C1 segment of cervical spinal cord (tissue), 14 donors: ENCODE results near the gene SDHC.
A peak's percentile ranks its signal among the peaks of the same experiment; 100 is the strongest.
"Not testable (repeated sequence)": the region's sequence is repeated elsewhere in the genome, so short reads cannot be mapped to it uniquely, and the experiment has no call there.

ENCODE experiments used
- DNase-seq, 14 donors: peaks; one replicate each; lab custom pipeline; 2025; lab: John Stamatoyannopoulos, UW

Gene SDHC

GRCh38 chr1:161382214-161383019 is 68.2 kb downstream of the SDHC start:
- peak in 1 of 14 donors; percentile 30 for DNase-seq

GRCh38 chr1:161388639-161389038 is 74.5 kb downstream of the SDHC start:
- DNase-seq: no peak

DNA sequence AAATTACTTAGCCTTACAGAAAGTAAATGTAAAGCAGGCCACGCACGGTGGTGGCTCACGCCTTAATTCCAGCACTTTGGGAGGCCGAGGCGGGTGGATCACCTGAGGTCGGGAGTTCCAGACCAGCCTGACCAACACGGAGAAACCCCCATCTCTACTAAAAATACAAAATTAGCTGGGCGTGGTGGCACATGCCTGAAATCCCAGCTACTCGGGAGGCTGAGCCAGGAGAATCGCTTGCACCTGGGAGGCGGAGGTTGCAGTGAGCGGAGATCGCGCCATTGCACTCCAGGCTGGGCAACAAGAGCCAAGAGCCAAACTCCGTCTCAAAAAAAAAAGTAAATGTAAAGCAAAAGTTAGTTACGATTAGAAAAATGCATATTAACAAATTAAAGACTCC is 75.0 kb downstream of the SDHC start:
- not testable (repeated sequence) for DNase-seq

GRCh38 chr1:161389691-161390558 is 75.7 kb downstream of the SDHC start:
- peak; percentile 72 to 99 (median 96) for DNase-seq

GRCh38 chr1:161390559-161390858 is 76.3 kb downstream of the SDHC start:
- no peak for DNase-seq

DNA sequence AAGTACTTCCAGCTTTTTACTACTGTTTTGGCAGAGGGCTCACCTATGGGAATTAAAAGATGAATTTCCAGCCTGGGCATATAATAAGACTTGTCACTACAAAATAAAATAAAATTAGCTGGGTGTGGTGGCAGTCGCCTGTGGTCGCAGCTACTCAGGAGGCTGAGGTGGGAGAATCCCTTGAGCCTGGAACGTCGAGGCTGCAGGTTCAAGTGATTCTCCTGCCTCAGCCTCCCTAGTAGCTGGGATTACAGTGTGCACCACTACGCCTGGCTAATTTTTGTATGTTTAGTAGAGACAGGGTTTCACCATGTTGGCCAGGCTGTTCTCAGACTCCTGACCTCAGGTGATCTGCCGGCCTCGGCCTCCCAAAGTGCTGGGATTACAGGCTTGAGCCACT is 77.0 kb downstream of the SDHC start:
- not testable (repeated sequence) for DNase-seq

DNA sequence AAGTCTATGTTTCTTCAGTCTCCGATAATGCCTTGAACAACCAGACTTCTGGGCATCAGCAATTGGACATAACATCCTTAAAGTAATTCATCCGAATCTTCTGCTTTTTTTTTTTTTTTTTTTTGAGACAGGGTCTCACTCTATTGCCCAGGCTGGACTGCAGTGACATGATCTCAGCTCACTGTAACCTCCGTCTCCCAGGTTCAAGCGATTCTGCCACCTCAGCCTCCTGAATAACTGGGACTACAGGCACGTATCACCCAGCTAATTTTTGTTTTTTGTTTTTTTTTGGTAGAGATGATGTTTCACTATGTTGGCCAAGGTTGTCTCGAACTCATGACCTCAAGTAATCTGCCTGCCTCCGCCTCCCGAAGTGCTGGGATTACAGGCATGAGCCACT is 77.4 kb downstream of the SDHC start:
- no peak for DNase-seq

DNA sequence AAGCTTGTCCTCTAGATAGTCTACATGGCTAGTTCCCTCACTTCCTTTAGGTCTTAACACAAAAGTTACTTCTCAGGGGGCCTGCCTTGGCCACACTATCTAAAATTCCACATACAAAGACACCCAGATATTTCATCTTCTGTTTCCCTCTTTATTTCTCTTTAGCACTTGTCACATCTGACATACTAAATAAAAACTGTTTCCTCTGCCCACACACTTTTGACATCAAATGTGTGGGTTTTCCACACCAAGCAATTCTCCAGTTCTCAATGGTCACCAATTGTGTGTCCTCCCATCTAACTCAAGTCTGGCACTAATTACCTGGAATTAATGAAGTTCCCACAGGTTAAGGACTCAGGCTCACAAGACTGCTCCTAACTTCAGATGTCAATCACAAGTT is 79.0 kb downstream of the SDHC start:
- DNase-seq: no peak

GRCh38 chr1:161397038-161397437 is 82.9 kb downstream of the SDHC start:
- DNase-seq: not testable (repeated sequence)

GRCh38 chr1:161398900-161399256 is 84.7 kb downstream of the SDHC start:
- no peak for DNase-seq

DNA sequence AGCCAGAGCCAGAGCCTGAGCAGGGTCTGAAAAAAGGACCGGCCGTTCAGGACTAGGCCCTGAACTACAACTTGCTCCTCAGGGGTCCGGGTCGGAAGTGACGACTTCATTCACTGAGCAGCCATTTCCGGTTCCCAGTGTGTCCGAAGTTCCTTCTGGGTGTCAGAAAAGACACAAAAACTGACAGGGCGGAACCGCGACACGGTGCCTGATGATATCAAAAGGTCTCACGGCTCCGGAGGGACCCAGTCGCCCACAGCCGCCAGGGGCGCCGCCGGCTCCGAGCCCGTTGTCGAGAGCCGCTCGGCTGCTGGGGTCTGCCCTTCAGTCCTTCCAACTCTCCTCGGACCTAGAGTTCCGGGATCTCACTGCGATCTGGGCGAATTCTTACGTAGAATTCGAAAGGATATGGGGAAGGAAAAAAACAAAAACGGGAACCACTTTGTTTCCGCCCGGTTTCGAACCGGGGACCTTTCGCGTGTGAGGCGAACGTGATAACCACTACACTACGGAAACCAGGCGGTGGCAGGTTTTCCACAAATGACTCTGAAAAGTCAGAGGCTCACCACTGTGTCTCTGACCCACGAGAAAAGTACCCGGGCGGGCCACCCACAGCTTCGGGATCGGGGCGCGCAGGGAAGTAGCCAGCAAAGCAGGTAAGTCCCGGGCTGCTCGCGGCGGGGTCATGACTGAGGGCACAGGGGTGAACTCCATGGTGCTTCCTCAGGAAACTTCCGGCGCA is 85.2 kb downstream of the SDHC start:
- DNase-seq: peak; percentile 49 to 92 (median 88)

GRCh38 chr1:161402446-161402845 is 88.3 kb downstream of the SDHC start:
- DNase-seq: no peak

- no peak for DNase-seq
Measured at GRCh38 chr1:161404051-161404597, 89.9 kb downstream of the SDHC start.

- DNase-seq: not testable (repeated sequence)
Measured at GRCh38 chr1:161406551-161406950, 92.4 kb downstream of the SDHC start.

GRCh38 chr1:161407451-161407985 is 93.3 kb downstream of the SDHC start:
- no peak for DNase-seq

DNA sequence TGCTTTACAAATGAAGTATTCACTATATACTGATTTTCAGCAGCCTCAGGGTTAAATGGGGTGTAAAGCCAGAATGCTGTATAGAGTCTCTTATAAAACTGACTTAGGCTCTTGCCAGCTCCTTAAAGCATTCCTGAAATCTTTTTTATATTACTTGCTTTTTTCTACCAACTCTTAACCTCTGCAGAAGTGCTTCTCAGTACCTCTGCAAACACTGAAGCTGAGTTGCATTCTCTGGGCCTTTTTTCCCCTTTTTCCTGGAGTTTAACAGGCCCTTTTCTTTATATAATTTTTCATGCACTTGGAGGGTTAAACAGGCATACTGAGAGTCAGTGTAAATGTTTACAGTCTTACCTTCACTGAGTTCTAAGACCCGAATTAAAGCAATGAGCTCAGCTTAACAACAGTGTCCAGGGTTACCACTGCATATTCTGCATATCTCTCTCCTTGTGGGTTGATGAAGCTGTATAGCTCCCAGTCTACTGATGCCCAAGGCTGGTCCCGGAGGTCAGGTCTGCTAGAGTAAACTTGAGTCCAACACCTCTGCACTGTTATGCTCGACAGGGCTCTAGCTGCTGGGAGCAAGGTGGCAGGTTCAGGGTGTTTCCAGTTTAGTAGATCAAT is 94.4 kb downstream of the SDHC start:
- DNase-seq: no peak

DNA sequence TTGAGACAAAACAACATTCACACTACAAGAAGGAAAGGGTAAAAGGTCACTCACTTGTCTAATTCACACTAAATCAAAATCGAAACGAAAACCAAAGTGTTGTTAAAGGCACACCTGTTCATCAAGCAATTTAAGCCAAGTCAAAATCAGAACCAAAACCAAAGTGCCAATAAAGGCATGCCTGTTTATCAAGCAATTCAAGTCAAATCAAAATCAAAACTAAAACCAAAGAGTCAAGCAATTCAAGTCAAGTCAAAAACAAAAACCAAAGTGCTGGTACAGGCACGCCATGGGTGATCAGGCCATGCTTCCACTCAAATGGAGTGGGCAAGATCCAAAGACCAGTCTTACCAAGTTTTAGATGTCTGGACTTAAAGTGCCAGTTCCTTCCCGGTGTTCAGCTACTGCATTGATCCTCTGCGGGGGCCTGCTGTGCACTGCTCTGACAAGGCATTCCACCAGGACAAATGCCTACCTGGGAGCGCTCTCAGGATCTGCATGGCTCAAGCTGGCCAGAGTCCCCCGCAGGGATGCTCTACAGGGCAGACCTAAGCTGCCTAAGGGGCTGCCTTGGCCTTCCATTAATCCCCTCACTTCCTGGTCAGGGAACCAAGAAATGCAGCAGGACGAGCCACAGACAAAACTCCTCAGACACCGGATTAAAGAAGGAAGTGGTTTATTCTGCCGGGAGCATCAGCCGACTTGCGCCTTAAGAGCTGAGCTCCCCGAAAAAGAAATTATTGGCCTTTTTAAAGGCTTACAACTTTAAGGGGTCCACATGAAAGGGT is 95.9 kb downstream of the SDHC start:
- not testable (repeated sequence) for DNase-seq

- DNase-seq: not testable (repeated sequence)
Measured at GRCh38 chr1:161410636-161410970, 96.4 kb downstream of the SDHC start.
